PC-3 (cell line): ENCODE measurements around the gene OTOP1.
"Not testable (repeated sequence)": the region's sequence is repeated elsewhere in the genome, so short reads cannot be mapped to it uniquely, and the experiment has no call there.

Experiments
- CTCF ChIP-seq: fragments of 300-600 bp; sonication (generic); conservative IDR thresholded peaks from 2 replicates; pipeline ENCODE4 v1.5.1; 2017; ENCODE audit warnings: antibody characterized with exemption, low read depth, mild to moderate bottlenecking, low read length
- EZH2 ChIP-seq: fragments of 300-600 bp; sonication (generic); IDR thresholded peaks from one replicate; pipeline ENCODE4 v1.6.1; 2017; ENCODE audit warnings: antibody characterized with exemption, mild to moderate bottlenecking, low read length; ENCODE audit not compliant: unreplicated experiment
- EZH2phosphoT487 ChIP-seq: fragments of 300-600 bp; sonication (generic); IDR thresholded peaks from 2 replicates; pipeline ENCODE4 v1.6.1; 2018; ENCODE audit warnings: mild to moderate bottlenecking, antibody characterized with exemption, low read length, borderline replicate concordance

- not testable (repeated sequence) for TF ChIP-seq CTCF, EZH2, EZH2phosphoT487
These were observed 12.8 kb upstream of the OTOP1 start for GRCh38 chr4:4239551-4239950.
